Measurements from ENCODE around the gene SLIT1.

SLIT1 gene

DNA sequence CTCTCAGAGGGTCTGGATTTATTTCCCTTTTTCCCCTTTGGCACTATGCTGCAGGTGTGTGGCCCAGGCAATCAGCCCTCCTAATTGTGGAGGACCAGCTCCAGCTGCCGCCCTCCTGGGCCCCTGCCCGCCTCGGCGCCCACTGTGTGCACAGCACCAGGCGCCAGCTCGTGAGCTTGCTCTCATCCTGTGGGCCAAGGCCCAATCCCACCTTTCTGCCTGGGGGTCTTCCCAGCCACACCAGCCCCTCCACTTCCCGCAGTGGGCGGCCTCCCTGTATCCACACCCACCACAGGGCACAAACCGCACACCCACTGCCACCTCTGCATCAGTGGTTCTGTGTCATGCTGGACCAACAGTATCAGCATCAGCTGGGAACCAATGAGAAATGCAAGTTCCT is 25.5 kb upstream of the SLIT1 start:
- Mint-ChIP-seq H3K4me3 (no peak overlapping the region), H3K9me3 (no peaks in the 10 kb centered on the region), H3K4me1 (no peaks in the 10 kb centered on the region), H3K27me3 (no peaks in the 10 kb centered on the region), H3K27ac (no peak overlapping the region)
- DNase-seq (no peak), ATAC-seq (no peak)

- DNase-seq (peak; percentile 65 to 68), ATAC-seq (peak; percentile 71)
- Mint-ChIP-seq H3K4me3 (no peak overlapping the region), H3K27me3 (no peaks in the 10 kb centered on the region), H3K27ac (no peak overlapping the region), H3K9me3 (no peaks in the 10 kb centered on the region), H3K4me1 (no peaks in the 10 kb centered on the region)
Measured at GRCh38 chr10:97210543-97210960, 24.8 kb upstream of the SLIT1 start.

DNA sequence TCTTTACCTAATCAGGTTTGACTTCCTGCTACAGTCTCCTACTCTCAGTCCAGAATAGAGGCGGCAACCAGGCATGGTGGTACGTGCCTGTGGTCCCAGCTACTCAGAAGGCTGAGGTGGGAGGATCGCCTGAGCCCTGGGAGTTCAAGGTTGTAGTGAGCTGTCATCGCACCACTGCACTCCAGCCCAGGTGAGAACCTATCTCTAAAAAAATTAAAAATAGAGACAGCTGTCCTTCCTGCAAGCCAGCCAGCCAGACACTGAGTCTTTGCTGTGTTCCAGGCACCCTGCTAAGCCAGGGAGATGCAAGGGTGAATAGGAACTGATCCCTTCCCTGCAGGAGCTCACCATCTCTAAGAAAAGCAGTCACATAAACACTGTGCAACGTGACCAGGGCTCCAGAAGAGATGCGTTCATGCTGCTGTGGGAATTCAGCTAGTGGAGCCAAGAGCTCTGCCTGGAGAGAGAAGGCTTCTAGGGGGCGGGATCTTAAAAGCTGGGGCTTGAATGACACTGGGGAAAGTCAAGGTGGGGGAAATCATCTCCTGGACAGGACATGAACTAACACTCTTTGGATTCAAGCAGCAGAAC is 22.1 kb upstream of the SLIT1 start:
- DNase-seq, result no peak
- no peak for ATAC-seq
- Mint-ChIP-seq H3K4me1 (no peaks in the 10 kb centered on the region), H3K4me3 (no peak overlapping the region), H3K27ac (no peak overlapping the region), H3K27me3 (peaks cover 2% of the 10 kb centered on the region), H3K9me3 (no peaks in the 10 kb centered on the region)

GRCh38 chr10:97207131-97207530 is 21.4 kb upstream of the SLIT1 start:
- H3K27ac Mint-ChIP-seq, result no peak overlapping the region
- no peak overlapping the region for H3K4me3 Mint-ChIP-seq
- no peaks in the 10 kb centered on the region for H3K9me3 Mint-ChIP-seq
- DNase-seq (no peak), ATAC-seq (peak; percentile 40)
- H3K4me1 Mint-ChIP-seq, result no peaks in the 10 kb centered on the region
- H3K27me3 Mint-ChIP-seq, result peaks cover 6% of the 10 kb centered on the region

DNA sequence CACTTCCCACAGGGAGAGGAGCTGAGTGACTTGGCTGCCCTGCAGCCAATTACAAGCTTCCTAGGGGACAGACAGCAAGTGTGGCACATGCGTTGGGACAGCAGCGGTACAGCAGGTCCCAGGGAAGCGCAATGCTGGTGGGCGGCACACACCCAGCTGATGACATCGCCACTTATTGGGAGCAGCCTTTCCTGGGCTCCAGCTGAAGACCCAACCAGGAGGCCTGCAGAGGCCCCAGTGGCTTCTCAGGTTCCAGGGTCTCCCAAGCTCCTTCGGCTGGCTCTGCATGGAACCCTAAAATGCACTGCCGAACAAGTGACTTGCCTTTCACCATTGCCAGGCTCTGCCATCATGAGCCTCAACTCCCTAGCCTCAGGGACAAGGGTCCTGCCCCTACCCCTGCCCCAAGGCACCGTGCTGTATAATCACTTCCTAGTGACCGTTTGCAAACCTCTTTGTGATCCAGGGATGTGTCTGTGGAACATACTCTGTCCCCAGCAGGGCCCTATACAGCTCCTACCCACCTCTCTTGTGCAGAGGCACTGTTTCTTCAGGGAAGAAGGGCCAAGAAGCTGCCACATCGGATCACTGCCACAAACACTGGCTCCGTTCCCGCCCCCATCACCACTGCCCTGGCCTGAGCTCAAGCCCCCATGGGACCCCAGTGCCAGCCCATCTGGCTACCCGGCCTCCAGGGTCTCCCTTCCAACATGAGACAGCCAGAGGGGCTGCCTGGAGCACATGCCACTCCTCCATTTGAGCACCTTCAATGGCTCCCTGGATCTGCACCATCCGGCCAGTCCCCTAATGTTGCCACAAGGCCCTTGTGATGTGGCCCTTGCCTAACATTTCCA is 19.3 kb upstream of the SLIT1 start:
- Mint-ChIP-seq H3K27me3 (peaks cover 6% of the 10 kb centered on the region), H3K27ac (no peak overlapping the region), H3K9me3 (no peaks in the 10 kb centered on the region), H3K4me1 (no peaks in the 10 kb centered on the region), H3K4me3 (no peak overlapping the region)
- ATAC-seq (no peak), DNase-seq (no peak)

DNA sequence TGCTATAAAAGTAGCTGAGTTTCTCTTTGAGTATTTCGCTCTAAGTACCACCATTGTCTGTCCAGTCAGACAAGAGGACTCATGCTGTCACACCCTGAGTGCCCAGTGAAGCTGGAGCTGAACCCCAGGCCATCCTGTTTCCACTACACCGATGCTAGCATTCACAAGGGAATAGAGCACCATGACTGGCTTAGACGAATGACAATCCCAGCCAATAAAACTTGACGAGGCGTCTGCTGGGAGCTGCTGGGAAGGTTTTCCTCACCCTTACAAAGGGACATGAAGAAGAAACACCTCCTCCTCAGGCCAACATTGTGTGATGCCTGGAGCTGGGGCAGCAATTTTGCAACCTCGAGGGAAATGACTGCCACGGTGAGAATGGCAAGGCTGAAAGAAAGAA is 17.5 kb upstream of the SLIT1 start:
- Mint-ChIP-seq H3K27ac (no peak overlapping the region), H3K4me1 (peaks cover 6% of the 10 kb centered on the region), H3K4me3 (no peak overlapping the region), H3K27me3 (peaks cover 14% of the 10 kb centered on the region), H3K9me3 (no peaks in the 10 kb centered on the region)
- ATAC-seq (no peak), DNase-seq (no peak)

DNA sequence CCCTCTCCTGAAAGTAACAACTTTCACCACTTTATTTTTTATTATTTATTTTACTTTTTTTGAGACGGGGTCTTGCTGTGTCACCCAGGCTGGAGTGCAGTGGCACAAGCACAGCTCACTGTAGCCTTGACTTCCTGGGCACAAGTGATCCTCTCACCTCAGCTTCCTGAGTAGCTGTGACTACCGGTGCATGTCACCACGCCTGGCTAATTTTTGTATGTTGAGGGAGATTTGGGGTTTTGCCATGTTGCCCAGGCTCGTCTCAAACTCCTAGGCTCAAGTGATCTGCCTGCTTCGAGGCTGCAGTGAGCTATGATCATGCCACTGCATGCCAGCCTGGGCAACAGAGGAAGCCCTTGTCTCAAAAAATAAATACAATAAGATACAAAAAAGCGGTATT is 14.9 kb upstream of the SLIT1 start:
- Mint-ChIP-seq H3K4me1 (peaks cover 22% of the 10 kb centered on the region), H3K4me3 (no peak overlapping the region), H3K9me3 (no peaks in the 10 kb centered on the region), H3K27ac (no peak overlapping the region), H3K27me3 (peaks cover 19% of the 10 kb centered on the region)
- DNase-seq, result no peak
- ATAC-seq, result no peak

DNA sequence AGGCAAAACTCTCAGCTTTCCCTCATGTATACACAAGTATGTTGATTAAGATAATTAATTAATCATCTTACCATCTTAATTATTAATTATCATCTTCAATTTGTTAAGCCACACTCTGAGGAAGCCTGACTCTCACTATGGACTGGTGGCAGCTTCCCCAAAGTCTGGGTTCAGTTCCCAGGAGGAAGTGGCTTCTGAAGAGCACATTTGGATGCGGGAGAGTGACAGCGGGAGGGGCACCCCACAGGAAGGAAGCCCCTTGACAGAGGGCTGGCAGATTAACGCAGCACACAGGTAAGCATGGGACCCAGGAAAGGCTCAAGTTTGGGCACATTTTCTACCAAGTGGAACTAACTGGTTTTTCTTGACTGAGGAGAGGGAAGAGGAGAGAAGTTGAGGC is 13.4 kb upstream of the SLIT1 start:
- Mint-ChIP-seq H3K27me3 (peaks cover 28% of the 10 kb centered on the region), H3K9me3 (no peaks in the 10 kb centered on the region), H3K27ac (no peak overlapping the region), H3K4me3 (no peak overlapping the region), H3K4me1 (peaks cover 25% of the 10 kb centered on the region)
- ATAC-seq (no peak), DNase-seq (no peak)

GRCh38 chr10:97197030-97197500 is 11.3 kb upstream of the SLIT1 start:
- no peak for ATAC-seq

DNA sequence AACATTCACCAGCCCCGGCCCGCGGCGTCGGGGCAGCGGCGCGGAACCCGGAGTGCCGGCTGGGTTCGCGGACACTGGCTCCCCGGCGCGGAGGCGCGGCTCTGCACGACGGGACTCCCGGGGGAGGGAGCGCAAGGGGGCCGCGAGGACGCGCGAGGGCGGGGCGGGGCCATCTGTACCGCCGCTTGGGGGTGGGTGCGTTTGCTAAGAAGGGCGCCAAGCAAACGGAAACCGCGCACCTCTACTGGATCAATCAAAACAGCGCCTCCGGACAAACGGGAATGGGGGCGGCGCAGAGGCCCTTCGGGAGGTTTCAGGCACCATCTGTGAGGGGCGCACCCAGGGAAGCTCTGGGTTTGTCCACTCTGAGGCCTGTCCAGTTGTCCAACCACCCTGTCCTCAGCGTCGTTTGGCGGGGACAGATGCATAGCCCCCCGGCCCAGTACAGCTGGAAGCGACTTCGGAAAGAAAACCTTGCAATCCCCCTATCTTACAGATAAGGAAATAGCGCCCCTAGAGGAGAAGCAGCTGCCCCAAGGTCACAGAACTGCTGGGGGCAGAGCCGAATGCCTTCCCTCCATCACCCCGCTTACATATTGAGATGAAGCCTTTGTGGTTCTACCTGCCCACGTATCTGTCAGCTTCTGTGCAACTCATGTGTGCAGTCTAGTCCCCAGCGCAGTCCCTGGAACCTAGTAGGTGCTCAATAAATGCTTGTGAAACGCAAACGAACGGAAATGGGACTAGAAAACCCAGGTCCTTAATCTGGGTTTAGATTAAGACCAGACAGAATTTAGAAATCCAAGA is 10.7 kb upstream of the SLIT1 start:
- ATAC-seq (peak; percentile 96), DNase-seq (peak; percentile 67 to 70)
- peaks cover 39% of the 10 kb centered on the region for H3K27me3 Mint-ChIP-seq
- no peak overlapping the region for H3K27ac Mint-ChIP-seq
- peak overlapping the region; percentile 74 to 81 for H3K4me3 Mint-ChIP-seq
- H3K9me3 Mint-ChIP-seq, result no peaks in the 10 kb centered on the region
- H3K4me1 Mint-ChIP-seq, result peaks cover 25% of the 10 kb centered on the region

More at GRCh38 chr10:97197030-97197500, 11.3 kb upstream of the SLIT1 start:
- no peak for DNase-seq
- Mint-ChIP-seq H3K27me3 (peaks cover 37% of the 10 kb centered on the region), H3K9me3 (no peaks in the 10 kb centered on the region), H3K27ac (no peak overlapping the region), H3K4me3 (no peak overlapping the region), H3K4me1 (peaks cover 25% of the 10 kb centered on the region)

- no peaks in the 10 kb centered on the region for H3K9me3 Mint-ChIP-seq
- H3K27me3 Mint-ChIP-seq, result peaks cover 44% of the 10 kb centered on the region
- peak overlapping the region; percentile 74 to 81 for H3K4me3 Mint-ChIP-seq
- peaks cover 25% of the 10 kb centered on the region for H3K4me1 Mint-ChIP-seq
- no peak overlapping the region for H3K27ac Mint-ChIP-seq
- ATAC-seq, result no peak
- DNase-seq, result no peak
Measured at GRCh38 chr10:97195706-97196222, 10.0 kb upstream of the SLIT1 start.

- Mint-ChIP-seq H3K9me3 (no peaks in the 10 kb centered on the region), H3K27ac (no peak overlapping the region), H3K27me3 (peaks cover 48% of the 10 kb centered on the region), H3K4me1 (peaks cover 18% of the 10 kb centered on the region), H3K4me3 (no peak overlapping the region)
- DNase-seq (no peak), ATAC-seq (no peak)
Measured at GRCh38 chr10:97192952-97193435, 7.2 kb upstream of the SLIT1 start.

GRCh38 chr10:97190450-97190849 is 4.7 kb upstream of the SLIT1 start:
- Mint-ChIP-seq H3K4me1 (peaks cover 11% of the 10 kb centered on the region), H3K9me3 (no peaks in the 10 kb centered on the region), H3K27me3 (peaks cover 42% of the 10 kb centered on the region), H3K27ac (no peak overlapping the region), H3K4me3 (no peak overlapping the region)
- no peak for DNase-seq
- ATAC-seq, result no peak

DNA sequence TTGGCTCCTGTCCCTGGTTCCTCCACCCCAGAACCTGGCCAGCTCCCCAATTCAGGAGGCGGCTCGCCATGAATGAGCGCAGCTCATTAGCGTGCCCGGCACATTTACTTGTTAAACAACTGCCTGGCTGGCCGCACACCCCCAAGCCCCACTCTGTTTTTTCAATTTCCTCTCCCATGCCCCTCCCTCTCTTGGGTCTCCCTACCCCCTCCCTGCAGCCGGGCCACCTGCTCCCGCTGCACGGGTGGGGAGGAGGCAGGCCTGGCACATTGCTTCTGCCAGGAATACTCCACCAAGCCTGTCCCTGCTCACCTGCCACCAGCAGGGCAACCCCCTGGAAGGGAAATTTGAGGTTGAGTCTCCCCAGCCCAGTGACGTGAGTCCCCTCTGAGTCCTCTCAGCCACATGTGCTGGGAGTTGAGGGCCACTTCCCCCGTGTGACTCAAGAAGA is 2.5 kb upstream of the SLIT1 start:
- no peaks in the 10 kb centered on the region for H3K9me3 Mint-ChIP-seq
- no peak overlapping the region for H3K27ac Mint-ChIP-seq
- no peak overlapping the region for H3K4me3 Mint-ChIP-seq
- no peak for ATAC-seq
- DNase-seq, result no peak
- H3K4me1 Mint-ChIP-seq, result peaks cover 17% of the 10 kb centered on the region
- peaks cover 31% of the 10 kb centered on the region for H3K27me3 Mint-ChIP-seq

DNA sequence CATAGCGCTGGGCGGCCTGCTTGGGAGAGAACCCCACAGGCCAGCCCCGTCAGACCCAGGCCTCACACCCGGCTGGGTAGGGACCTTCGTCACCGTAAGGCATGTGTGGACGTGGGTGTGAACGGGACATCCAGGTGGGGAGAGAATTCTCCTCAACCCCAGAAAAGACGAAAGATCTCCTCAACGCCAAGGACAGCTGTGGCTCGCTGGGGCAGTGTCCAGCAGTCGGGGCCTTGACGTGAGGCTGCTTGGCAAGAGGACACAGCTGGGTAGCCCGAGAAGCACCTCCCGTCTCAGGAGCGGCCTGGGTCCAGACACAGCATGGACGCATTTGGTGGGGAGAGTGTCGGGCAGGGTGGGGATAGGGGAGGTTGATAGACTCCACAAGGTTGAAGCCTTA is 1.2 kb upstream of the SLIT1 start:
- peaks cover 17% of the 10 kb centered on the region for H3K4me1 Mint-ChIP-seq
- DNase-seq, result no peak
- H3K4me3 Mint-ChIP-seq, result no peak overlapping the region
- no peaks in the 10 kb centered on the region for H3K9me3 Mint-ChIP-seq
- H3K27ac Mint-ChIP-seq, result no peak overlapping the region
- ATAC-seq, result no peak
- H3K27me3 Mint-ChIP-seq, result peaks cover 17% of the 10 kb centered on the region

All from stimulated activated naive CD8-positive, alpha-beta T cell treated with anti-CD3 and anti-CD28 coated beads, Interleukin-15, amount 100 ng/mL, for 72 hours (primary cell).